Activated CD4-positive, alpha-beta memory T cell treated with anti-CD3 and anti-CD28 coated beads, Interleukin-2, amount 10 ng/mL, durations not matched to agents 7 days and 5 days (primary cell): ENCODE data around the gene MYBPHL. TPM values are rescaled to one million over a fixed set of nuclear protein-coding genes. Genes with fewer than 3 reads are reported as not detected.

Source experiments
- CTCF ChIA-PET: fragments of 350-600 bp; sonication (Branson Sonifier 250); formaldehyde crosslinking; loops from one replicate; lab custom pipeline; 2021; ENCODE audit warnings: antibody characterized with exemption, inconsistent platforms; lab: Charles Lee
- POLR2A ChIA-PET: fragments of 350-600 bp; sonication (Branson Sonifier 250); formaldehyde crosslinking; loops from one replicate; lab custom pipeline; 2021; ENCODE audit warnings: antibody characterized with exemption; lab: Charles Lee
- DNase-seq: peaks from one replicate; pipeline ENCODE4 v3.0.0-alpha.2; 2020
- H3K27ac Mint-ChIP-seq: one replicate; pipeline ENCODE4 v1.8.0; 2021; ENCODE audit warnings: mild to moderate bottlenecking, mixed read lengths
- H3K27me3 Mint-ChIP-seq: one replicate; pipeline ENCODE4 v1.8.0; 2021; ENCODE audit warnings: mixed read lengths
- H3K36me3 Mint-ChIP-seq: one replicate; pipeline ENCODE4 v1.8.0; 2021; ENCODE audit warnings: low read depth, mixed read lengths
- H3K4me1 Mint-ChIP-seq: one replicate; pipeline ENCODE4 v1.8.0; 2021; ENCODE audit warnings: mixed read lengths
- H3K4me3 Mint-ChIP-seq: one replicate; pipeline ENCODE4 v1.8.0; 2021; ENCODE audit warnings: mild to moderate bottlenecking, mixed read lengths
- H3K9me3 Mint-ChIP-seq: one replicate; pipeline ENCODE4 v1.8.0; 2021; ENCODE audit warnings: mixed read lengths
- total RNA-seq, 2 experiments: library from RNA; stranded (reverse); gene quantifications; one replicate each; pipeline ENCODE4 v1.2.3, GENCODE V29; 2021

The MYBPHL gene
- total RNA-seq, 2 experiments from 2014 or later, result not detected

DNA sequence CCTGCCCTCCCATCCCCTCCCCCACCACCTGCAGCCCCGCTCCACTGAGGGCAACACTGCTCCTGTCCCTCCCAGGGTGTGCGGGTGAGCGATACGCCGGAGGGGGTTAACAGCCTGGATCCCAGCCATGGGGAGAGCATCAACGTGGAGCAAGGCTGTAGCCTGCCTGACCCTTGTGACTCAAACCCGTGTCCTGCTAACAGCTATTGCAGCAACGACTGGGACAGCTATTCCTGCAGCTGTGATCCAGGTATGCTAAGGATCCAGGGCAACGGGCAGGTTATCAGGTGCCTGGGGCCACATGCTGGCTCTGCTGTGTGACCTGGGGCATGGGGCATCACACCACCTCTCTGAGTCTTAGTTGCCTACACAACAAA, 42.4 kb downstream of the MYBPHL start:
- ChIA-PET CTCF (interaction anchor here (0.7 to 3.9 kb wide), 13 partner anchors 11 to 268 kb away, joined by 3 to 38 read pairs (median 4); partner anchors contain the start of genes PSRC1 and SORT1), POLR2A (interaction anchor here (0.9 kb wide), 1 partner anchor 135 kb away, joined by 3 read pairs; no protein-coding TSS in a partner anchor)
- DNase-seq, result no peak
- H3K36me3 Mint-ChIP-seq, result no peaks in the 10 kb centered on the region
- H3K27ac Mint-ChIP-seq, result no peak overlapping the region
- H3K4me1 Mint-ChIP-seq, result peaks cover 2% of the 10 kb centered on the region
- H3K4me3 Mint-ChIP-seq, result no peak overlapping the region
- H3K9me3 Mint-ChIP-seq, result no peaks in the 10 kb centered on the region
- H3K27me3 Mint-ChIP-seq, result no peaks in the 10 kb centered on the region

GRCh38 chr1:109263597-109264378, 43.0 kb downstream of the MYBPHL start:
- DNase-seq, result peak; percentile 79
- ChIA-PET POLR2A (interaction anchor here (0.9 kb wide), 1 partner anchor 135 kb away, joined by 3 read pairs; no protein-coding TSS in a partner anchor), CTCF (interaction anchor here (0.7 to 3.9 kb wide), 12 partner anchors 10 to 269 kb away, joined by 3 to 38 read pairs (median 4); partner anchors contain the start of genes PSRC1 and SORT1)
- Mint-ChIP-seq H3K9me3 (no peaks in the 10 kb centered on the region), H3K27ac (no peak overlapping the region), H3K27me3 (no peaks in the 10 kb centered on the region), H3K36me3 (no peaks in the 10 kb centered on the region), H3K4me3 (no peak overlapping the region), H3K4me1 (peaks cover 2% of the 10 kb centered on the region)

DNA sequence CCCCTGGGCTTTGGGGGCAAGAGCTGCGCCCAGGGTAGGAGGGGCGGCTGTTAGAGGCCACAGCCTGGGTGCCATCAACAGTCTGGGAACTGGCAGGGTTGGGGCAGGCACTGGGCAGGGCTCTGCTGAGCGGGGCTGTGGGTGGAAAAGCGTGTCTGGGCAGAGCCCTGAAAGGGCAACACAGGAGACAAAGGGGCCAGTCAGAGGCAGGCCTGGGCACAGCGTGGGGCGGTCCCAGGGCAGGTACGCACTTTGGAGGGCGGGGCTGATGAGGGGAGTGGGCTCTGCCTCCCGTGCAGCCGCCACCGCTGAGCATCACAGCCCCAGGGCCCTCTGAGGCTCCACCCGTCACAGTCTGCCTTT, 43.6 kb downstream of the MYBPHL start:
- no peak for DNase-seq
- POLR2A ChIA-PET, result interaction anchor here (0.7 kb wide), 1 partner anchor 269 kb away, joined by 3 read pairs; no protein-coding TSS in a partner anchor
- no peak overlapping the region for H3K27ac Mint-ChIP-seq
- H3K9me3 Mint-ChIP-seq, result no peaks in the 10 kb centered on the region
- H3K4me3 Mint-ChIP-seq, result no peak overlapping the region
- no peaks in the 10 kb centered on the region for H3K36me3 Mint-ChIP-seq
- no peaks in the 10 kb centered on the region for H3K27me3 Mint-ChIP-seq
- peaks cover 2% of the 10 kb centered on the region for H3K4me1 Mint-ChIP-seq
- CTCF ChIA-PET, result interaction anchor here (0.7 to 3.9 kb wide), 8 partner anchors 10 to 269 kb away, joined by 3 to 38 read pairs (median 5); partner anchors contain the start of gene SORT1

DNA sequence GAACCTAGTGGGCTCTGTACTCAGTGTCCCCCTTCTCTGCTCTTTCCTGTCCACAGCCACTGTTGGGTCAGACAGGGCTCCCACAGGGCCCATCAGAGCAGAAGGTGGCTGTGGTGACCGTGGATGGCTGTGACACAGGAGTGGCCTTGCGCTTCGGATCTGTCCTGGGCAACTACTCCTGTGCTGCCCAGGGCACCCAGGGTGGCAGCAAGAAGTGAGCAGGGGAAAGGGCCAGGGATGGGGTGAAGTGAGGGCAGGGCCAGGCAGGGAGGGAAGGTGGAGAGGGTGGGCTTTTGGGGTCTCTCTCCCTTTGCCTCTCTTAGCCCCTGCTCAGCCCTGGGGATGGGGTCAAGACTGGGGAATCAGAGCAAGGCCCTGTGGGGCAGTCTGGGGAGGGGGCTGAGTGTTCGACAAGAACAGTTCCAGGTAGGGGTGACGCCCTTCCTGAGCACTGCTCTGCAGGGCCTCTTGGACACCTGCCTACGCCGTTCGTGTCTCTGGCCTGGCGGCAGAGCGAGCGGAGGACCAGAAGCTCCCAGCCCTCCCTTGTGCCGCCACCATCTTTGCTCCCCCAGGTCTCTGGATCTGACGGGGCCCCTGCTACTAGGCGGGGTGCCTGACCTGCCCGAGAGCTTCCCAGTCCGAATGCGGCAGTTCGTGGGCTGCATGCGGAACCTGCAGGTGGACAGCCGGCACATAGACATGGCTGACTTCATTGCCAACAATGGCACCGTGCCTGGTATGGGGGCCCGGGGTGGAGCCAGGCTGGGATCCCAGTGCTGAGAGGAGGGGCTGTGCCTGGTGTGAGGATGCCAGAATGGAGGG, 44.4 kb downstream of the MYBPHL start:
- no peak overlapping the region for H3K27ac Mint-ChIP-seq
- no peak overlapping the region for H3K4me3 Mint-ChIP-seq
- peaks cover 2% of the 10 kb centered on the region for H3K4me1 Mint-ChIP-seq
- H3K27me3 Mint-ChIP-seq, result no peaks in the 10 kb centered on the region
- ChIA-PET CTCF (interaction anchor here (0.7 to 2.5 kb wide), 4 partner anchors 55 to 270 kb away, joined by 3 to 8 read pairs (median 5); partner anchors contain the start of gene SORT1), POLR2A (interaction anchor here (0.7 kb wide), 1 partner anchor 270 kb away, joined by 3 read pairs; no protein-coding TSS in a partner anchor)
- no peaks in the 10 kb centered on the region for H3K9me3 Mint-ChIP-seq
- DNase-seq, result no peak
- H3K36me3 Mint-ChIP-seq, result no peaks in the 10 kb centered on the region

DNA sequence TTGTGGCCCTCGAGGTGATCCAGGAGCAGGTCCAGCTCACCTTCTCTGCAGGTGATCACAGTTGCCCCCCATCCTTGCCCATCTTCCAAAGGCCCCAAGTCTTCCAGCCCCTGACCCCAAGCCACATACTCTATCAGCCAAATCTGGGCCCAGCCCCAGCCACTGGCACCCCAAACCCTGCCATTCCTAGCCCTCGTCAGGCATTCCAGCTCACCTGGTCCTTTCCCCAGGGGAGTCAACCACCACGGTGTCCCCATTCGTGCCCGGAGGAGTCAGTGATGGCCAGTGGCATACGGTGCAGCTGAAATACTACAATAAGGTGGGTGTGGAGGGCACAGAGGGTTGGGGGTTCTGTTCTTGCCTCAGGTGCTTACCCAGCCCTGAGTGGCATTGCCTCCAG, 45.2 kb downstream of the MYBPHL start:
- H3K27ac Mint-ChIP-seq, result no peak overlapping the region
- H3K36me3 Mint-ChIP-seq, result no peaks in the 10 kb centered on the region
- ChIA-PET POLR2A (no interaction called here), CTCF (interaction anchor here (0.8 to 2.5 kb wide), 2 partner anchors 233 to 271 kb away, joined by 3 to 8 read pairs; partner anchors contain the start of gene CYB561D1)
- H3K4me1 Mint-ChIP-seq, result peaks cover 2% of the 10 kb centered on the region
- H3K27me3 Mint-ChIP-seq, result no peaks in the 10 kb centered on the region
- no peak for DNase-seq
- no peaks in the 10 kb centered on the region for H3K9me3 Mint-ChIP-seq
- no peak overlapping the region for H3K4me3 Mint-ChIP-seq

- H3K4me3 Mint-ChIP-seq, result no peak overlapping the region
- H3K27ac Mint-ChIP-seq, result no peak overlapping the region
- CTCF ChIA-PET, result interaction anchor here (0.8 to 2.5 kb wide), 2 partner anchors 233 to 271 kb away, joined by 3 to 8 read pairs; partner anchors contain the start of gene CYB561D1
- POLR2A ChIA-PET, result no interaction called here
- H3K36me3 Mint-ChIP-seq, result no peaks in the 10 kb centered on the region
- no peak for DNase-seq
- H3K4me1 Mint-ChIP-seq, result peaks cover 2% of the 10 kb centered on the region
- H3K27me3 Mint-ChIP-seq, result peaks cover 2% of the 10 kb centered on the region
- H3K9me3 Mint-ChIP-seq, result no peaks in the 10 kb centered on the region
Observed at GRCh38 chr1:109261006-109261405, 45.8 kb downstream of the MYBPHL start.

GRCh38 chr1:109259674-109260557, 46.9 kb downstream of the MYBPHL start:
- POLR2A ChIA-PET, result interaction anchor here (0.9 kb wide), 1 partner anchor 23 kb away, joined by 3 read pairs; no protein-coding TSS in a partner anchor

GRCh38 chr1:109258481-109259466, 48.0 kb downstream of the MYBPHL start:
- H3K4me1 Mint-ChIP-seq, result peaks cover 2% of the 10 kb centered on the region
- POLR2A ChIA-PET, result interaction anchor here (0.9 kb wide), 1 partner anchor 22 kb away, joined by 3 read pairs; no protein-coding TSS in a partner anchor

More at GRCh38 chr1:109259674-109260557, 46.9 kb downstream of the MYBPHL start:
- no peak overlapping the region for H3K27ac Mint-ChIP-seq
- no peak for DNase-seq
- CTCF ChIA-PET, result interaction anchor here (1.3 kb wide), 1 partner anchor 273 kb away, joined by 3 read pairs; no protein-coding TSS in a partner anchor
- H3K9me3 Mint-ChIP-seq, result no peaks in the 10 kb centered on the region
- H3K36me3 Mint-ChIP-seq, result no peaks in the 10 kb centered on the region
- no peak overlapping the region for H3K4me3 Mint-ChIP-seq
- H3K27me3 Mint-ChIP-seq, result peaks cover 3% of the 10 kb centered on the region
- peaks cover 2% of the 10 kb centered on the region for H3K4me1 Mint-ChIP-seq

DNA sequence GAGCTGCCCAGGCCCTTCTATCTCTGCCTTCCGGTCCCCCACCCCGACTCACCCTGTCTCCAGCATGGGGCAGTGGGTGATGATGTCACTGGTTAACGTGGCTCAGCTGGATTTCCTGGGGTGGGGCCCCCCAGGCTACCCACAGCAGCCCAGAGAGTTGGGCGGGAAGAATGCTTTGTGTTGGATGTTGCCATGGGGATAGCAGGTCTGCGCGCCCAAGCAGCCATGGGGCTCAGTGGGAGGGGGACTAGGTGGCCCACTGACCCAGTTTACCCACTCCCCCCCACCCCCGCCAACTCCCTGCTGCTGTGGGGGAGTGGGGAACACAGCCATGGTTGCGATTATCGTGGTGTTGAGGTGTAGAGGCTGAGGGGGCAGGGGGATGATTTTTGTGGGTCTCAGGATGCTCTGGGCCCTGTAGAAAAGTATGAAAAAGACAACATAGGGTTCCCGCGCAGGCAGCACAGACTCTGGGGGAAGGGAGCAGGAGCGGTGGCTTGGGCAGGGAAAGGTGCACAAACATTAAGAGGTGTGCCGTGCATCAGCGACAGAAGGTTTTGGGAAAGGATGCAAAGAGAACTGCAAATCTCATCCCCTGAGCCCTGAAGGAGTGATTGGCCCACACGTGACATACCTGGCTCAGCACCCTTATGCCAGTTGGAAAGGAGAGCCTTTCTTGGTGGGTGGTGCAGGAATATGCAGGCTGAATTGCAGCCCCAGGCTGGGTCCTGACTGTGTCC, 49.0 kb downstream of the MYBPHL start:
- ChIA-PET POLR2A (no interaction called here), CTCF (interaction anchor here (1.7 kb wide), 1 partner anchor 275 kb away, joined by 4 read pairs; no protein-coding TSS in a partner anchor)
- no peaks in the 10 kb centered on the region for H3K9me3 Mint-ChIP-seq
- no peaks in the 10 kb centered on the region for H3K36me3 Mint-ChIP-seq
- DNase-seq, result no peak
- peaks cover 3% of the 10 kb centered on the region for H3K27me3 Mint-ChIP-seq
- H3K27ac Mint-ChIP-seq, result no peak overlapping the region
- no peak overlapping the region for H3K4me3 Mint-ChIP-seq
- H3K4me1 Mint-ChIP-seq, result no peaks in the 10 kb centered on the region

More at GRCh38 chr1:109258481-109259466, 48.0 kb downstream of the MYBPHL start:
- peaks cover 3% of the 10 kb centered on the region for H3K27me3 Mint-ChIP-seq
- CTCF ChIA-PET, result interaction anchor here (1.3 kb wide), 1 partner anchor 274 kb away, joined by 3 read pairs; no protein-coding TSS in a partner anchor
- DNase-seq, result no peak
- no peaks in the 10 kb centered on the region for H3K36me3 Mint-ChIP-seq
- H3K27ac Mint-ChIP-seq, result no peak overlapping the region
- H3K4me3 Mint-ChIP-seq, result no peak overlapping the region
- H3K9me3 Mint-ChIP-seq, result no peaks in the 10 kb centered on the region

DNA sequence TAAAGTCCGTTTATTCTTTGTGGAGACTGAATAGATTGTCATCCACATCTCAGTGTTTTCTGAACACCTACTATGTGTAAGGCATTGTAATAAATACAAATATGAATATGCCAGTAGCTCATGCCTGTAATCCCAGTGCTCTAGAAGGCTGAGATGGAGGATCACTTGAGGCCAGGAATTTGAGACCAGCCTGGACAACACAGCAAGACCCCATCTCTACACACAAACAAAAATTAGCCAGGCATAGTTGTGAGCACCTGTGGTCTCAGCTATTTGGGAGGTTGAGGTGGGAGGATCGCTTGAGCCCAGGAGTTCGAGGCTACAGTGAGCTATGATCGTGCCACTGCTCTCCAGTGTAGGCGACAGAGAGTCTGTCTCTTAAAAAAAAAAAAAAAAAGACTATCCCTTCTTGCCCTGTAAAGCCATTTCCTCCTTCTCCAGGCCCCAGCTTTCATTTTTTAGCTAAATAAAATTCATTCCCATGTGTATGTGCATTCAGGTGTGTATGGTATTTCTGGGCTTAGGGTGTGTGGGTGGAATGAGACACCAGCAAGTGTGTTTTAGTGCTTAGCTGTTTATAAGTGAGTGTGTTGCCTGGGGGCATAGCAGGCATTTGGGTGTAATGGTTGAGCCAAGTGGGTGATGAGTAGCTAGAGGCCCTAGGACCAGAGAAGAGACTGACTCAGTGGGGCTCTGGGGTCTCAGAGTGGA, 49.7 kb downstream of the MYBPHL start:
- Mint-ChIP-seq H3K27ac (no peak overlapping the region), H3K4me1 (no peaks in the 10 kb centered on the region), H3K36me3 (no peaks in the 10 kb centered on the region), H3K4me3 (no peak overlapping the region), H3K27me3 (peaks cover 6% of the 10 kb centered on the region), H3K9me3 (no peaks in the 10 kb centered on the region)
- ChIA-PET CTCF (interaction anchor here (0.7 to 1.7 kb wide), 5 partner anchors 10 to 1600 kb away, joined by 3 to 6 read pairs (median 3); no protein-coding TSS in a partner anchor), POLR2A (interaction anchor here (0.6 to 1.1 kb wide), 2 partner anchors 26 to 73 kb away, joined by 3 read pairs; partner anchors contain the start of gene PSRC1)
- no peak for DNase-seq
